ENCODE data around the gene ARMH2.

ARMH2 gene

GRCh38 chr6:24798740-24799540 lies at the start of gene ARMH2:
Gene ARMH2, minus strand, starts transcription at chr6:24798917. Its CDS starts 60 bp downstream, at chr6:24798857.
- DNase-seq = no peak

- DNase-seq = no peak
Observed at GRCh38 chr6:24848461-24848860, 49.7 kb upstream of the ARMH2 start.

- DNase-seq = no peak
Observed at GRCh38 chr6:24847402-24847801, 48.7 kb upstream of the ARMH2 start.

- DNase-seq = no peak
Observed at GRCh38 chr6:24845578-24845977, 46.9 kb upstream of the ARMH2 start.

- DNase-seq = no peak
Observed at GRCh38 chr6:24844903-24845302, 46.2 kb upstream of the ARMH2 start.

- no peak for DNase-seq
Observed at GRCh38 chr6:24844061-24844460, 45.3 kb upstream of the ARMH2 start.

GRCh38 chr6:24840187-24840586 lies 41.5 kb upstream of the ARMH2 start:
- no peak for DNase-seq

- DNase-seq = no peak
Observed at GRCh38 chr6:24838994-24839393, 40.3 kb upstream of the ARMH2 start.

GRCh38 chr6:24838081-24838480 lies 39.4 kb upstream of the ARMH2 start:
- no peak for DNase-seq

- no peak for DNase-seq
Observed at GRCh38 chr6:24836109-24836508, 37.4 kb upstream of the ARMH2 start.

- no peak for DNase-seq
Observed at GRCh38 chr6:24833711-24834386, 35.1 kb upstream of the ARMH2 start.

- DNase-seq = no peak
Observed at GRCh38 chr6:24832794-24833193, 34.1 kb upstream of the ARMH2 start.

- DNase-seq = no peak
Observed at GRCh38 chr6:24831771-24832716, 33.3 kb upstream of the ARMH2 start.

- no peak for DNase-seq
Observed at GRCh38 chr6:24829657-24830056, 30.9 kb upstream of the ARMH2 start.

- no peak for DNase-seq
Observed at GRCh38 chr6:24827970-24828369, 29.3 kb upstream of the ARMH2 start.

GRCh38 chr6:24827162-24827561 lies 28.4 kb upstream of the ARMH2 start:
- no peak for DNase-seq

- DNase-seq = no peak
Observed at GRCh38 chr6:24825130-24825630, 26.5 kb upstream of the ARMH2 start.

- DNase-seq = peak; percentile 31
Observed at GRCh38 chr6:24824142-24824938, 25.6 kb upstream of the ARMH2 start.

- DNase-seq = no peak
Observed at GRCh38 chr6:24823185-24823584, 24.5 kb upstream of the ARMH2 start.

- DNase-seq = no peak
Observed at GRCh38 chr6:24822696-24823095, 24.0 kb upstream of the ARMH2 start.

- no peak for DNase-seq
Observed at GRCh38 chr6:24821860-24822444, 23.2 kb upstream of the ARMH2 start.

- DNase-seq = no peak
Observed at GRCh38 chr6:24818346-24818745, 19.6 kb upstream of the ARMH2 start.

All from fibroblast of skin of right quadriceps (primary cell).